ENCODE data around the gene UTP15. TPM values are rescaled to one million over a fixed set of nuclear protein-coding genes. Genes with fewer than 3 reads are reported as not detected.

UTP15 gene
- total and polyA plus RNA-seq, 2 donors (not counting 3 experiments of a cell fraction or from before 2014, with no cell fraction given): 11.7 to 25.2 TPM

- H3K9me3 ChIP-seq (replicated peaks; ENCODE audit: control insufficient read depth, insufficient read depth, low read length): no peaks in the 10 kb centered on the region
- no peaks in the 10 kb centered on the region for H3K36me3 ChIP-seq (ENCODE audit: control insufficient read depth in 2 of 2, extremely low read depth in 1 of 2, insufficient read depth in 2 of 2, low read length in 2 of 2)
- BruUV-seq (replicated peaks): no TSS peak
- no peak overlapping the region for H3K4me3 ChIP-seq (replicated peaks in 1 of 3; ENCODE audit: insufficient read depth in 1 of 3, low read depth in 1 of 3, low read length in 3 of 3)
- intact Hi-C loops (cut with micrococcal nuclease) (no loop called here), dilution Hi-C loops (cut with MboI; ENCODE audit: extremely low pct_ligation_motif_present, low sequenced_read_pairs) (no loop called here)
- H3K4me1 ChIP-seq (ENCODE audit: control insufficient read depth, extremely low read depth, insufficient read depth, low read length): peaks cover 27% of the 10 kb centered on the region
- ChIA-PET POLR2A (no interaction called here), CTCF (interaction anchor here (1.1 kb wide), 1 partner anchor 8 kb away, joined by 3 read pairs; no protein-coding TSS in a partner anchor)
- no peak overlapping the region for H3K27ac ChIP-seq (ENCODE audit: insufficient read depth, low read depth, low read length)
- no peak overlapping the region for H3K4me2 ChIP-seq (ENCODE audit: insufficient read depth, low read length)
- H4K20me1 ChIP-seq (replicated peaks; ENCODE audit: control insufficient read depth, extremely low read depth, insufficient read depth, low read length): no peaks in the 10 kb centered on the region
- no peak for DNase-seq (ENCODE audit: low read depth, low spot score)
- H3K9me1 ChIP-seq (replicated peaks; ENCODE audit: control insufficient read depth, extremely low read depth, insufficient read depth, low read length): no peaks in the 10 kb centered on the region
- H3K9ac ChIP-seq (replicated peaks; ENCODE audit: extremely low read depth, insufficient read depth, low read length): no peak overlapping the region
- H3K27me3 ChIP-seq (ENCODE audit: control insufficient read depth in 2 of 2, insufficient read depth in 2 of 2, low read length in 2 of 2): peaks cover 0 to 1% of the 10 kb centered on the region in 2 experiments
- TF ChIP-seq GATA2 (IDR thresholded peaks at IDR 0.05; ENCODE audit: insufficient read depth, insufficient read length, low read depth, low read length) (no peak), POLR2A (IDR thresholded peaks at IDR 0.05; ENCODE audit: low read depth, low read length) (no peak)
- FAIRE-seq: no peak
- H3K79me2 ChIP-seq (ENCODE audit: control insufficient read depth, insufficient read depth, low read length): no peaks in the 10 kb centered on the region
- H2AFZ ChIP-seq (ENCODE audit: low read depth, low read length): no peak overlapping the region
Observed at GRCh38 chr5:73539730-73540129, 25.8 kb upstream of the UTP15 start.

GRCh38 chr5:73540192-73540591 lies 25.4 kb upstream of the UTP15 start:
- Histone ChIP-seq H3K27ac (ENCODE audit: insufficient read depth, low read depth, low read length) (no peak overlapping the region), H3K9me3 (replicated peaks; ENCODE audit: control insufficient read depth, insufficient read depth, low read length) (no peaks in the 10 kb centered on the region), H3K9ac (replicated peaks; ENCODE audit: extremely low read depth, insufficient read depth, low read length) (no peak overlapping the region), H3K36me3 (ENCODE audit: control insufficient read depth in 2 of 2, extremely low read depth in 1 of 2, insufficient read depth in 2 of 2, low read length in 2 of 2) (no peaks in the 10 kb centered on the region), H2AFZ (ENCODE audit: low read depth, low read length) (peak overlapping the region; percentile 77), H4K20me1 (replicated peaks; ENCODE audit: control insufficient read depth, extremely low read depth, insufficient read depth, low read length) (no peaks in the 10 kb centered on the region), H3K4me1 (ENCODE audit: control insufficient read depth, extremely low read depth, insufficient read depth, low read length) (peaks cover 27% of the 10 kb centered on the region), H3K4me2 (ENCODE audit: insufficient read depth, low read length) (no peak overlapping the region), H3K9me1 (replicated peaks; ENCODE audit: control insufficient read depth, extremely low read depth, insufficient read depth, low read length) (no peaks in the 10 kb centered on the region), H3K27me3 (ENCODE audit: control insufficient read depth in 2 of 2, insufficient read depth in 2 of 2, low read length in 2 of 2) (no peaks in the 10 kb centered on the region), H3K79me2 (ENCODE audit: control insufficient read depth, insufficient read depth, low read length) (no peaks in the 10 kb centered on the region), H3K4me3 (replicated peaks in 1 of 3; ENCODE audit: insufficient read depth in 1 of 3, low read depth in 1 of 3, low read length in 3 of 3) (no peak overlapping the region)
- DNase-seq (ENCODE audit: low read depth, low spot score) (peak; percentile 38), FAIRE-seq (peak; percentile 37)
- peak; percentile 48 for TF ChIP-seq FOS (IDR thresholded peaks at IDR 0.05; ENCODE audit: borderline replicate concordance, insufficient read depth, low read length)
- TF ChIP-seq MYC (IDR thresholded peaks at IDR 0.05; ENCODE audit: low read depth, low read length): no peak
- intact Hi-C loops (cut with micrococcal nuclease): no loop called here
- ChIA-PET POLR2A (no interaction called here), CTCF (interaction anchor here (1.1 kb wide), 1 partner anchor 9 kb away, joined by 3 read pairs; no protein-coding TSS in a partner anchor)
- dilution Hi-C loops (cut with MboI; ENCODE audit: extremely low pct_ligation_motif_present, low sequenced_read_pairs): no loop called here
- BruUV-seq (replicated peaks): no TSS peak

All from endothelial cell of umbilical vein (primary cell).